AG20443 (cell line): ENCODE results near the gene USP32.
A peak's percentile ranks its signal among the peaks of the same experiment; 100 is the strongest.
"Not testable (repeated sequence)": the region's sequence is repeated elsewhere in the genome, so short reads cannot be mapped to it uniquely, and the experiment has no call there.

Experiments
- DNase-seq: peaks from one replicate; pipeline ENCODE4 v3.0.0; 2012; ENCODE audit warnings: low spot score, mixed read lengths

USP32 gene

DNA sequence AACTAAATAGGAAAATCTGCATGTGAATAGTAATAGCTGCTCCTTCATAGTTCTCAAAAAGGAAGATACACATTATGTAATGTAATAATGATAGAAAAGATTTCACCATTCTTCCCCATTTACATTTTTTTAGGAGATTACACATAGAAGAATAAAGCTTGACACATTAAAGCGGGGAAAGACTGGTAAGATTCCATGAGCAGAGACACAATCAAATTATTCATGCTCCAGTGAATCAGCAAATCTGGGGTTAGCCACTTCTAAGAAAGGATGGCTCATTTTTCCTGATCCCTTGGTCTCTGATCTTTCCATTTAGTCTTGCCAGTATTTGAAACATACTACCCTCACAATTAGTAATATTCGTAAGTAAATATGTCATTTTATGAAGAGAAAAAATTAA lies 160.2 kb downstream of the USP32 start:
- peak; percentile 48 for DNase-seq

DNA sequence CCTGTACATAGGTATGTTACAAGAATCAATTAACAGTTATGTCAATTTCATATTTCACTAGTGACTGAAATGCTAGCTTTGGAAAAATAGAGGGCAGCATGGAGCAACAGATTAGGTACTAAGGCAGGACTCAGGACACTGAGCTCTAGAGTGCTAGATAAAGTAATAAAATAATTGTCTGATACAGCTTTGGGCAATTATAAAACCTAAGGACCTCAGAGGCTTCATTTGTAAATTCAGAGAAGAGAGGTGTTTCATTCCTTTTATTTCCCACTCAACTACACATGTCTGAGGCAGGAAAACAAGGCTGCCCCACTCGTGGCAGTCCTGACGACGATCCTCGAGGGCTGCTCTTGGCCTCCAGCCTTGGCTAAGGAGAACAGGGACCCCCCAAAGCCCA lies 160.7 kb downstream of the USP32 start:
- peak; percentile 43 for DNase-seq

DNA sequence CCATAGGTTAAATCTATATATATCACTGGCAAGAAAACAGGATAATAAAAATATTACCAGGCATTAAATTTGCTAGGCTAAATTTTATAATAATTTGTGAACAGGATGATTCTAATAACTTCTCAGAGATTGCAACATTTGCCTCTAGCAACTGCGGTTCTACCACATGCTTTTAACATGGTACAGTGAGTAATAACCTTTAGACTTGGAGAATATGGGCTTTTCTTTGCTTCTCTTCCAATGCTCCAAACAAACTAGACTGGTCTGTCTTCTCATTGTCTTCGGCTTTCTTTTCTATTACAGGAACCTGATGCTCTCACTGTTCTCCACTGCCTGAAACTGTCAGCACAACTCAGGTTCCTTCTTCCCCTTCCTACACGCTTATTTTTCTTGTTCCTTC lies 161.6 kb downstream of the USP32 start:
- no peak for DNase-seq

DNA sequence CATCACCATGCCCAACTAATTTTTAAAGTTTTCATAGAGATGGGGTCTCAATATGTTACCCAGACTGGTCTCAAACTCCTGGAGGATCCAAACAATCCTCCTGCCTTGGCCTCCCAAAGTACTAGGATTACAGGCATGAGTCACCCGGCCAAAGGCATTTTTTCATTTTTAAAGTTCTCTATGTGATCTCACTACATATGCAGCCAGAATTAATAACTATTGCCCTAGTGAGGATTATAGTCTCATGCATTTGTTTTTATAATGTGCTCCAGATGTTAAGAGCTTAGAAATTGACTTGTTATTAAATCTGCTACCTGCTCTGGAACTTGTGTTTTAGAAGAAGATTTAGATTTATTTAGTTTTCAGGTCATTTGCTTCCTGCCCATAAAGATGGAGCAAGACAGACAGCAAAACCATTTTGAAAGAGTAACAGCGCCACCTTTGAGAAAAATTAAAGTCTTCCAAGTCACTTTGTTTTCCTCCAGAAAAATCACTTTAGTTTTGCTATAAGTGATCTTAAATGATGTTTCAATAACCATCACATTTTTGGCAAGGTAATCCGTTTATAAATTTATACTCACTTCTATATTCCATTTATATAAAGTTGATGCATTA lies 162.6 kb downstream of the USP32 start:
- DNase-seq = peak; percentile 17

DNA sequence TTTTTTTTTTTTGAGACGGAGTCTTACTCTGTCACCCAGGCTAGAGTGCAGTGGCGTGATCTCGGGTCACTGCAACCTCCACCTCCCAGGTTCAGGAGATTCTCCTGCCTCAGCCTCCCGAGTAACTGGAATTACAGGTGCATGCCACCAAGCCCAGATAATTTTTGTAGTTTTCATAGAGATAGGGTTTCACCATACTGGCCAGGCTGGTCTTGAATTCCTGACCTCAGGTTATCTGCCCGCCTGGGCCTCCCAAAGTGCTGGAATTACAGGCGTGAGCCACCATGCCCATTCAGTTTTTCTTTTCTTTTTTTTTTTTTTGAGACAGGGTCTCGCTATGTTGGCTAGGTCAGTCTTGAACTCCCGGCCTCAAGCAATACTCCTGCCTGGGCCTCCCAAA lies 164.7 kb downstream of the USP32 start:
- DNase-seq = not testable (repeated sequence)

- no peak for DNase-seq
These were observed 167.9 kb downstream of the USP32 start for GRCh38 chr17:60224064-60224463.

DNA sequence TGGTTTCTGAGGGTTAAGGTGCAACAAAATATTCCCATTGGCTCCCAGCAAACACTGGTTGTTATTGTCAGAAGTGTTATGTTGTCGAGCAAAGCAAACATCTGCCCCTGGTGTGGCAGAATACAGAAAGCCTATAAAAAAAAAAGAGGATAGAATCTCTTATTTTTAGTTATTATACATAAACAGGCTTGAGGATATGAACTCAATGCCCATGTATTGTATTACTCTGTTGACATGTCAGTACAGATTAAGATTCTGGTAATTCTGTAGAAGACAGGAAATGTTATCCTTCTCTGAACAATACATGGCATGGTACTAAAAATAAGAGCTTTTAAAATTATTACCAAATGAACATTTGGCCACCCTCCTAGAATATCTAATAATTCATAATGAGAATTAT lies 168.5 kb downstream of the USP32 start:
- DNase-seq = no peak

DNA sequence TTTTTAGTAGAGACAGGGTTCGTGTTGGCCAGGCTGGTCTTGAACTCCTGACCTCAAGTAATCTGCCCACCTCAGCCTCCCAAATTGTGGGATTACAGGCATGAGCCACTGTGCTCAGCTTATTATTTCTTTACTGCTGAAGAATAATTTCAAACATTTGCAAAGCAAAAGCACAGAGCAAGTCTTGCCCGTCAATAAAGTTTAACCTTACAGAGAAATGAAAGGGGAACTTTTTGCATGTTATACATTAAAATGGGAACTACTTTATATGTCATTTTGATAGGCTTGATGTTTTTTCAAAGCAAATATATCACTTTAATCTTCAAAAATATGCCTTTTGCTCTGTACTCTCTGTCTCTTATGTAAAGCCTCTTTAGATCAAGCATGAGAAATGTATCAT lies 173.2 kb downstream of the USP32 start:
- DNase-seq = not testable (repeated sequence)

- DNase-seq = not testable (repeated sequence)
These were observed 176.0 kb downstream of the USP32 start for GRCh38 chr17:60215895-60216294.

- not testable (repeated sequence) for DNase-seq
These were observed 180.7 kb downstream of the USP32 start for GRCh38 chr17:60211282-60211681.

DNA sequence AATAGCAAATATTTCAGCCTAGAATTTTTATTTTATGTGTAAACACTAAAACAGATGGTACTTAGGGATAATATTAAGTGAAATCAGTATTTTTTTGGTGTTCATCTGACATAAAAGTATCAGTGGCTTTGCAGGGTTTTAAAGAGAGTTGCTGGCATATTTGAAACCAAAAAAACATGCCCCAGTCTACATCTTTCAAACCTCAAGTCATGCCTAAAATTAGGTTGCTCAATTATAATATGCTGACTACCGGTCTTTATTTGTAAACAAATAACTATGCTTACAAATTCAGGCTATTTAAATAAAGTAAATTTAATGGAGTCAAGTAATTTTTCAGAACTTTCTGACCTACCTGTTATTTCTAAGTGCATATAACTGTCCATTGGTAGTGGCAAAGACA lies 183.6 kb downstream of the USP32 start:
- DNase-seq = not testable (repeated sequence)

GRCh38 chr17:60205782-60206181 lies 186.2 kb downstream of the USP32 start:
- DNase-seq = not testable (repeated sequence)

GRCh38 chr17:60198630-60199029 lies 193.3 kb downstream of the USP32 start:
- DNase-seq = not testable (repeated sequence)

GRCh38 chr17:60194141-60194540 lies 197.8 kb downstream of the USP32 start:
- DNase-seq = not testable (repeated sequence)

- no peak for DNase-seq
These were observed 198.5 kb downstream of the USP32 start for GRCh38 chr17:60193482-60193881.

DNA sequence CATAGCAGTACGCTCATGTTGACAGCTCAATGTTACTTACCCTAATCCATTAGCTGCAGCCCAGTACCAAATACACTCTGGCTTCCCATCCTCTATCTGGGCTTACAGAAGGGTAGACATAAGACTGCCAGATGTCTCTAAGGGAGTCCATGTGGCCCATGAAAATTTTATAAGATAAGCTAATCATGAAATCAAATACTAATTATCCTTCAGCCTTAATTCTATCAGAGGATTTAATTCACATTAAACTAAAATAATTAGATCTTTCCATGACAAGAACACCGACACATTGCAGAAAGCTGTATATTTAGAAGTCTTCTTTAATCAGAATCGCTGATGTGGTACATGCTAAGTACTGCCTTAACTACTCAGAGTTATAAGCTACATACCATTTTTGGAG lies 198.9 kb downstream of the USP32 start:
- not testable (repeated sequence) for DNase-seq

DNA sequence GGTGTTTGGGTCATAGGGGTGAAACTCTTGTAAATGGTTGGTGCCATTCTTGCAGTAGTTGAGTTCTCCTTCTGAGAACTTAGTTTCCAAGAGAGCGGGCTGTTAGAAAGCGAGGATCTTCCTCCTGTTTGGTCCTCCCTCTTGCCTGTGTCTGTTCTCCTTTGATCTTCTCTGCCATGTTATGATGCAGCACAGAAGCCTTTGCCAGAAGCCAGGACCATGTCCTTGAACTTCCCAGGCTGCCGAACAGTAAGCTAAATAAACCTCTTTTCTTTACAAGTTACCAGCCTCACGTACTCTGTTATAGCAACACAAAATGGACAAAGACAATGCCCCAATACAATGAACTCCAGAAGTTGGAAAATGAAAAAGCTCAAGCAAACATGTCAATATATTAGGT lies 201.9 kb downstream of the USP32 start:
- DNase-seq = not testable (repeated sequence)

GRCh38 chr17:60188759-60189158 lies 203.2 kb downstream of the USP32 start:
- no peak for DNase-seq

- not testable (repeated sequence) for DNase-seq
These were observed 204.8 kb downstream of the USP32 start for GRCh38 chr17:60186846-60187745.

DNA sequence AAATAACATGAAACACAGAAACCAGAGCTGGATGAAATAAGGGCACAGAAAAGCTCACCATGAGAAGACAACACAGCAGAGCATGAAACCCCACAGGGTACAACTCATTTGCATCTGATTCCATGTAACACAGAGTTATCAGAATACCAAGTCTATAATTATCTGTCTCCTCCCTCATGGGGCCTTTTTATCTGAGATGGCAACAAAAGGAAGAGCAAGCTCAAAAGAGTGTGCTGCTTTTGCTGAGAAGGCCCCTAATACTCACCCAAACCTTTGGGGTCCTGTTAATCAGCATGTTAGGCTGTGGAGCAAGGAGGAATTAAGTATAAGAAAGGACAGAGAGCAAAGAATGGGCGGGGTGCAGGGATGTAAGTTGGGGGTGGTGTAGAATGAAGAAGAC lies 205.6 kb downstream of the USP32 start:
- not testable (repeated sequence) for DNase-seq

DNA sequence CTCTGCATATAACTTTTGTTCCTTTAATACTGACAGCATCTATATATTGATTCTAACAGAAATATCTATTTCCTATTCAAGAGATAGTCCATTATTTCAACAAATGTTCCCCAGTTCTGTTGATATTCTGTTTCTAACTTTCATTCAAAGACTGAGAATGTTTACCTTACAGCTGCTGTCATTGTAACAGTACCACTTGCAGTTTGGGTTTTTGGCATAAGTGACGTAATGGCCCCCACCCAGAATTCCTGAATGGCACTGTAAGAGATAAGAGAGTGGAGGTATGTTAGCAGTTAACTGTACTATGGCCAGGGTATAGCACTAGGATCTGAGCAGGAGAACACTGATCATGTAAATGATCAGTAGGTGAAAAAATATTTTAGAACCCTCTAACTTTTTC lies 211.6 kb downstream of the USP32 start:
- not testable (repeated sequence) for DNase-seq

- not testable (repeated sequence) for DNase-seq
These were observed 213.8 kb downstream of the USP32 start for GRCh38 chr17:60178180-60178579.

GRCh38 chr17:60176763-60177162 lies 215.2 kb downstream of the USP32 start:
- DNase-seq = not testable (repeated sequence)
